HepG2 (cell line): ENCODE results near the gene CCT8. TPM values are rescaled to one million over a fixed set of nuclear protein-coding genes. Genes with fewer than 3 reads are reported as not detected.

ENCODE experiments used
- ATAC-seq: fragments of 200-7000 bp; cut with Tn5 transposase; 3 replicates; pipeline ENCODE4 v1.9.1; 2020; ENCODE audit warnings: mild to moderate bottlenecking, moderate library complexity
- BruUV-seq: library from RNA; stranded (reverse); fragments of 400-500 nt; replicated peaks from 2 replicates; lab custom pipeline; 2021; lab: Mats Ljungman, UMichigan
- CTCF ChIA-PET: fragments of 300-600 bp; formaldehyde crosslinking; extraction: SDS; loops from one replicate; lab custom pipeline; 2021; ENCODE audit warnings: low total read pairs, inconsistent platforms, low intra/inter-chr PET ratio; lab: Yijun Ruan, JAX
- POLR2A ChIA-PET: fragments of 350-600 bp; sonication (Branson Sonifier 250); formaldehyde crosslinking; loops from one replicate; lab custom pipeline; 2020; ENCODE audit warnings: antibody characterized with exemption, inconsistent platforms; lab: Yijun Ruan, JAX
- DNase-seq: peaks from one replicate; pipeline ENCODE4 v3.0.0-alpha.2; 2015; ENCODE audit warnings: low spot score
- FAIRE-seq: peaks from 3 replicates; lab custom pipeline; 2011; peaks lifted over from hg19 to GRCh38; lab: Jason Lieb, UNC
- H2AFZ ChIP-seq: one replicate; pipeline ENCODE4 v1.6.1; 2011; ENCODE audit warnings: low read length, inconsistent platforms
- H3K27ac ChIP-seq: fragments of 300-600 bp; 3 replicates; pipeline ENCODE4 v1.8.0; 2011; ENCODE audit warnings: mixed run types, mild to moderate bottlenecking, mixed read lengths, low read length, inconsistent platforms; ENCODE audit not compliant: insufficient read depth; ENCODE audit errors: extremely low read length
- H3K27me3 ChIP-seq, 2 experiments: fragments of 200-600 bp in 1 of 2; 2 replicates in 1 of 2; 3 replicates in 1 of 2; pipeline versions ENCODE4 v1.6.0 to v1.8.0; 2011; ENCODE audit warnings: low read length in 2 of 2, mild to moderate bottlenecking in 2 of 2, moderate library complexity in 2 of 2, inconsistent platforms in 1 of 2; ENCODE audit not compliant: insufficient read depth in 2 of 2, control insufficient read depth in 1 of 2
- H3K36me3 ChIP-seq, 2 experiments: fragments of 200-600 bp in 1 of 2; replicated peaks in 1 of 2; 2 replicates in 1 of 2; 3 replicates in 1 of 2; pipeline versions ENCODE4 v1.5.1 to v1.8.0; 2011; ENCODE audit warnings: low read length in 2 of 2, inconsistent platforms in 1 of 2; ENCODE audit not compliant: insufficient read depth in 2 of 2, control insufficient read depth in 1 of 2
- H3K4me1 ChIP-seq: 2 replicates; pipeline ENCODE4 v1.5.1; 2012; ENCODE audit warnings: low read length, inconsistent platforms; ENCODE audit not compliant: insufficient read depth
- H3K4me2 ChIP-seq: 2 replicates; pipeline ENCODE4 v1.6.0; 2011; ENCODE audit warnings: low read depth, low read length, inconsistent platforms
- H3K4me3 ChIP-seq, 3 experiments: fragments of 200-600 bp in 1 of 3; sonication (generic), shearing (Covaris generic) in 1 of 3; replicated peaks in 1 of 3; 2 replicates each; pipeline ENCODE4 v1.5.1; 2011 to 2016; ENCODE audit warnings: low read length in 3 of 3, inconsistent platforms in 2 of 3, low read depth in 2 of 3, mild to moderate bottlenecking in 2 of 3, control low read depth in 1 of 3, mixed read lengths in 1 of 3; ENCODE audit not compliant: insufficient read depth in 1 of 3
- H3K79me2 ChIP-seq: one replicate; pipeline ENCODE4 v1.6.1; 2011; ENCODE audit warnings: low read length, inconsistent platforms; ENCODE audit not compliant: insufficient read depth
- H3K9ac ChIP-seq: 2 replicates; pipeline ENCODE4 v1.6.0; 2011; ENCODE audit warnings: mild to moderate bottlenecking, low read depth, low read length, inconsistent platforms; ENCODE audit not compliant: insufficient read depth
- H3K9me3 ChIP-seq: 2 replicates; pipeline ENCODE4 v1.5.1; 2012; ENCODE audit warnings: mild to moderate bottlenecking, low read length
- H4K20me1 ChIP-seq: 2 replicates; pipeline ENCODE4 v1.6.0; 2011; ENCODE audit warnings: inconsistent platforms, mild to moderate bottlenecking, low read length, moderate library complexity; ENCODE audit not compliant: insufficient read depth
- HCFC1 ChIP-seq: fragments of 150-350 bp; IDR thresholded peaks from 2 replicates; pipeline ENCODE4 v1.6.1; 2014; ENCODE audit warnings: low read depth, low read length
- HOMEZ ChIP-seq: IDR thresholded peaks from 2 replicates; pipeline ENCODE4 v1.6.1; 2016; ENCODE audit warnings: low read depth
- KLF9 ChIP-seq: IDR thresholded peaks from 2 replicates; pipeline ENCODE4 v1.6.1; 2016; ENCODE audit warnings: low read depth
- MYC ChIP-seq: sonication (generic); formaldehyde crosslinking; IDR thresholded peaks from 2 replicates; pipeline ENCODE4 v1.9.0; 2021; ENCODE audit warnings: missing genetic modification reagents, borderline replicate concordance
- NCOA5 ChIP-seq: sonication (generic); formaldehyde crosslinking; IDR thresholded peaks from 2 replicates; pipeline ENCODE4 v1.4.0; 2020; ENCODE audit warnings: missing genetic modification reagents
- RXRB ChIP-seq: IDR thresholded peaks from 2 replicates; pipeline ENCODE4 v1.6.1; 2016; ENCODE audit warnings: borderline replicate concordance, missing genetic modification reagents, missing compliant biosample characterization
- SETDB1 ChIP-seq: sonication (generic); formaldehyde crosslinking; IDR thresholded peaks from 2 replicates; pipeline ENCODE4 v1.5.1; 2020; ENCODE audit warnings: missing genetic modification reagents, mild to moderate bottlenecking, borderline replicate concordance
- SOX6 ChIP-seq, 2 experiments: fragments of 450-650 bp in 1 of 2; sonication (generic) in 1 of 2; formaldehyde crosslinking in 1 of 2; IDR thresholded peaks; 2 replicates each; pipeline versions ENCODE4 v1.4.0 to v1.6.1; 2017 to 2020; ENCODE audit warnings: antibody characterized with exemption in 1 of 2, mild to moderate bottlenecking in 1 of 2, missing genetic modification reagents in 1 of 2
- ZBTB1 ChIP-seq: sonication (generic); formaldehyde crosslinking; IDR thresholded peaks from 2 replicates; pipeline ENCODE4 v1.4.0; 2020; ENCODE audit warnings: missing genetic modification reagents, borderline replicate concordance
- ZNF225 ChIP-seq: sonication (generic); formaldehyde crosslinking; IDR thresholded peaks from 2 replicates; pipeline ENCODE4 v1.4.0; 2020; ENCODE audit warnings: mild to moderate bottlenecking, missing genetic modification reagents
- ZNF274 ChIP-seq: sonication (generic); formaldehyde crosslinking; IDR thresholded peaks from 2 replicates; pipeline ENCODE4 v1.5.1; 2020; ENCODE audit warnings: mild to moderate bottlenecking, missing genetic modification reagents
- ZNF780A ChIP-seq: sonication (generic); formaldehyde crosslinking; IDR thresholded peaks from 2 replicates; pipeline ENCODE4 v1.8.0; 2022; ENCODE audit warnings: mild to moderate bottlenecking, missing genetic modification reagents, moderate library complexity
- WGBS: methylation state at CpG from one replicate; pipeline ENCODE4 v1.1.6; 2017; ENCODE audit warnings: low lambda C conversion rate; 5-methylcytosine and 5-hydroxymethylcytosine counted together
- in situ Hi-C: cut with HindIII; loops from 2 replicates; pipeline ENCODE4 v1.10.0; 2017; ENCODE audit warnings: low pct_unique_long_range_greater_than_20kb; ENCODE audit not compliant: extremely low pct_ligation_motif_present
- intact Hi-C: fragments of 100-400 bp; cut with micrococcal nuclease; formaldehyde crosslinking; loops from one replicate; pipeline ENCODE4 v1.10.0; 2022; ENCODE audit not compliant: unreplicated experiment
- polyA plus RNA-seq, 8 experiments: library from polyadenylated mRNA; depleted of rRNA in 3 of 8; stranded (reverse) in 7 of 8; unstranded in 1 of 8; fragments of >200 nt; fragmentation: Illumina TruSeq in 4 of 8; extraction: Trizol in 4 of 8; gene quantifications; 2 replicates each; pipeline versions ENCODE4 v1.2.1 to v1.2.3, GENCODE V29; 2011 to 2016; ENCODE audit warnings: low read depth in 4 of 8, missing spikeins in 1 of 8, mixed read lengths in 1 of 8; ENCODE audit not compliant: insufficient read depth in 1 of 8
- total RNA-seq, 5 experiments: library from RNA; depleted of rRNA; stranded (reverse); fragments of >200 nt; fragmentation: Illumina TruSeq; extraction: Trizol; gene quantifications; 2 replicates each; pipeline ENCODE4 v1.2.3, GENCODE V29; 2016; ENCODE audit warnings: low read depth in 1 of 5

CCT8 gene
- total and polyA plus RNA-seq, 2 of the 13 experiments (the other 11 are each of a cell fraction or from before 2014, with no cell fraction given): 127 to 325 TPM

DNA sequence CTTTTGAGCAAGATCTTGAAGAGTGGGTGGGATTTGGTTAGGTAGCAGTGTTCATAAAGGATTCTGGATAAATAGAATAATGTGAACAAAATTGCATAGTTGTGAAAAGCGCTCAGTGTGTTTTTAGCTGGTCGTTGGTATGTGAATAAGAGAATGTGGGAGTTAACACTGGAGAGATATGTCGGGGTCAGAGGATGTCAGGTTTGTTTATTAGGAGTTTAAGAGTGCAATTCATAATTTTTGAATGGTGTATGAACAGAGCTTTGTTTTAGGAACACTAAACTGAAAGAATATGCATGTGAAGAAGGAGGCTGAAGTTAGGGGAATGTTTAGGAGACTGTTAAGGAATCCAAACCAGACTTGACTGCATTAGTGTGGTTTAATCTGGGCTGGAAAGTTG is 39.6 kb downstream of the CCT8 start:
- TSS peak; percentile 7 for BruUV-seq

More for the DNA sequence above, 39.6 kb downstream of the CCT8 start:
- FAIRE-seq (no peak), ATAC-seq (no peak), DNase-seq (no peak)
- Histone ChIP-seq H4K20me1 (no peaks in the 10 kb centered on the region), H3K27me3 (no peaks in the 10 kb centered on the region), H3K4me2 (no peak overlapping the region), H3K9me3 (no peaks in the 10 kb centered on the region), H2AFZ (no peak overlapping the region), H3K36me3 (peaks cover 17 to 92% of the 10 kb centered on the region in 2 experiments), H3K4me3 (no peak overlapping the region), H3K79me2 (peaks cover 2% of the 10 kb centered on the region), H3K9ac (no peak overlapping the region), H3K27ac (no peak overlapping the region), H3K4me1 (no peaks in the 10 kb centered on the region)
- 95% methylated on average over 3 of the region's 3 CpGs for WGBS
- CTCF ChIA-PET: no interaction called here
- POLR2A ChIA-PET: no interaction called here
- no peak for TF ChIP-seq ZNF780A (CRISPR knock-in tag)
- TF ChIP-seq RXRB (CRISPR knock-in tag): no peak
- no peak for TF ChIP-seq ZBTB1 (CRISPR knock-in tag)
- TF ChIP-seq MYC (CRISPR knock-in tag): no peak
- TF ChIP-seq SETDB1 (CRISPR knock-in tag): no peak
- no peak for TF ChIP-seq KLF9
- TF ChIP-seq HOMEZ (CRISPR knock-in tag): no peak
- no peak for TF ChIP-seq SOX6 (IDR thresholded peaks at IDR 0.05)
- no peak for TF ChIP-seq SOX6 (CRISPR knock-in tag; IDR thresholded peaks at IDR 0.05)
- TF ChIP-seq ZNF225 (CRISPR knock-in tag): no peak
- no peak for TF ChIP-seq NCOA5 (CRISPR knock-in tag)
- TF ChIP-seq HCFC1: no peak
- TF ChIP-seq ZNF274: no peak
- intact Hi-C loops: no loop called here
- in situ Hi-C loops: loop anchor here (5.0 kb wide), 1 partner anchor 33 kb away; no protein-coding TSS in a partner anchor
